ENCODE results near the gene WDR38. TPM values are rescaled to one million over a fixed set of nuclear protein-coding genes. Genes with fewer than 3 reads are reported as not detected.

The WDR38 gene
- total and polyA plus RNA-seq, 2 of the 13 experiments (the other 11 are each of a cell fraction or from before 2014, with no cell fraction given): not detected

- Histone ChIP-seq H3K9ac (ENCODE audit: insufficient read depth, low read depth, low read length) (no peak overlapping the region), H3K9me3 (ENCODE audit: low read length) (no peaks in the 10 kb centered on the region), H3K4me3 (replicated peaks in 1 of 3; ENCODE audit: insufficient read depth in 1 of 3, low read depth in 2 of 3, low read length in 3 of 3) (no peak overlapping the region), H3K4me2 (ENCODE audit: low read depth, low read length) (no peak overlapping the region), H4K20me1 (ENCODE audit: insufficient read depth, low read length) (no peaks in the 10 kb centered on the region), H3K27me3 (ENCODE audit: control insufficient read depth in 1 of 2, insufficient read depth in 2 of 2, low read length in 2 of 2) (no peaks in the 10 kb centered on the region; a peak in 2 of 5 replicates), H3K36me3 (replicated peaks in 1 of 2; ENCODE audit: control insufficient read depth in 1 of 2, insufficient read depth in 2 of 2, low read length in 2 of 2) (no peaks in the 10 kb centered on the region), H3K79me2 (ENCODE audit: insufficient read depth, low read length) (no peaks in the 10 kb centered on the region), H3K4me1 (ENCODE audit: insufficient read depth, low read length) (peaks cover 56% of the 10 kb centered on the region), H2AFZ (ENCODE audit: low read length) (no peak overlapping the region), H3K27ac (ENCODE audit: extremely low read length, insufficient read depth, low read length) (no peak overlapping the region)
- intact Hi-C loops (cut with micrococcal nuclease; ENCODE audit: unreplicated experiment) (no loop called here), in situ Hi-C loops (cut with HindIII; ENCODE audit: extremely low pct_ligation_motif_present, low pct_unique_long_range_greater_than_20kb) (loop anchor here (10.0 kb wide), 1 partner anchor 49 kb away; no protein-coding TSS in a partner anchor)
- TF ChIP-seq HOXD1 (CRISPR knock-in tag; IDR thresholded peaks at IDR 0.05) (no peak), MED1 (CRISPR knock-in tag; IDR thresholded peaks at IDR 0.05) (no peak), SRF (IDR thresholded peaks at IDR 0.05; ENCODE audit: low read depth, low read length) (no peak), ZNF691 (CRISPR knock-in tag; IDR thresholded peaks at IDR 0.05; ENCODE audit: borderline replicate concordance, low read depth) (no peak), DNMT1 (CRISPR knock-in tag; IDR thresholded peaks at IDR 0.05) (no peak), ZNF879 (CRISPR knock-in tag; IDR thresholded peaks at IDR 0.05) (no peak), ZNF20 (CRISPR knock-in tag; IDR thresholded peaks at IDR 0.05) (no peak), ZNF563 (CRISPR knock-in tag; IDR thresholded peaks at IDR 0.05) (no peak), ETV6 (CRISPR knock-in tag; conservative IDR thresholded peaks at IDR 0.05) (no peak), ZNF281 (CRISPR knock-in tag; IDR thresholded peaks at IDR 0.05; ENCODE audit: borderline replicate concordance) (no peak), CERS6 (CRISPR knock-in tag; IDR thresholded peaks at IDR 0.05) (no peak), ZNF816 (CRISPR knock-in tag; IDR thresholded peaks at IDR 0.05; ENCODE audit: borderline replicate concordance) (no peak), GLI4 (CRISPR knock-in tag; IDR thresholded peaks at IDR 0.05; ENCODE audit: borderline replicate concordance) (no peak), MYPOP (CRISPR knock-in tag; IDR thresholded peaks at IDR 0.05) (no peak), ZNF333 (CRISPR knock-in tag; IDR thresholded peaks at IDR 0.05; ENCODE audit: borderline replicate concordance) (no peak)
- BruUV-seq (replicated peaks): no TSS peak
- 35% methylated on average over 10 of the region's 11 CpGs for WGBS (ENCODE audit: low lambda C conversion rate)
- FAIRE-seq: no peak
- no peak for DNase-seq (ENCODE audit: low spot score)
- ChIA-PET CTCF (ENCODE audit: low intra/inter-chr PET ratio, low total read pairs) (no interaction called here), POLR2A (no interaction called here)
- no peak for ATAC-seq
Observed at GRCh38 chr9:124843456-124844034, 9.7 kb upstream of the WDR38 start.
